Naive thymus-derived CD4-positive, alpha-beta T cell (primary cell): Measurements from ENCODE around the gene NIPAL3. TPM values are rescaled to one million over a fixed set of nuclear protein-coding genes. Genes with fewer than 3 reads are reported as not detected.

Experiments
- ATAC-seq: fragments of 150-1000 bp; cut with Tn5 transposase; 2 replicates; pipeline ENCODE4 v1.10.0; 2021; ENCODE audit warnings: mild to moderate bottlenecking, moderate library complexity
- CTCF ChIA-PET: fragments of 350-600 bp; sonication (Branson Sonifier 250); formaldehyde crosslinking; loops from one replicate; lab custom pipeline; 2021; ENCODE audit warnings: antibody characterized with exemption; lab: Charles Lee
- POLR2A ChIA-PET: fragments of 350-600 bp; sonication (Branson Sonifier 250); formaldehyde crosslinking; loops from one replicate; lab custom pipeline; 2021; ENCODE audit warnings: antibody characterized with exemption, inconsistent platforms; lab: Charles Lee
- DNase-seq, 9 donors: peaks; one replicate each; pipeline versions ENCODE4 v3.0.0 to v3.0.0-alpha.2; 2020 to 2022; ENCODE audit warnings: mixed read lengths in 1 of 9
- H3K27ac ChIP-seq: one replicate; pipeline ENCODE4 v1.7.0; 2013; ENCODE audit warnings: mild to moderate bottlenecking, low read depth, low read length, moderate library complexity
- H3K27me3 ChIP-seq, 2 donors: one replicate each; pipeline ENCODE4 v1.7.0; 2013; ENCODE audit warnings: low read length in 2 of 2, mild to moderate bottlenecking in 2 of 2, moderate library complexity in 2 of 2; ENCODE audit not compliant: control insufficient read depth in 2 of 2, insufficient read depth in 2 of 2
- H3K36me3 ChIP-seq, 3 experiments: 1 replicate in 2 of 3; 2 replicates in 1 of 3; pipeline ENCODE4 v1.7.0; 2013; ENCODE audit warnings: low read length in 3 of 3, mild to moderate bottlenecking in 3 of 3, moderate library complexity in 1 of 3; ENCODE audit not compliant: insufficient read depth in 3 of 3, control insufficient read depth in 2 of 3
- H3K4me1 ChIP-seq, 2 donors: one replicate each; pipeline ENCODE4 v1.7.0; 2013; ENCODE audit warnings: low read length in 2 of 2, mild to moderate bottlenecking in 2 of 2, moderate library complexity in 1 of 2; ENCODE audit not compliant: control insufficient read depth in 2 of 2, insufficient read depth in 2 of 2
- H3K4me3 ChIP-seq: 2 replicates; pipeline ENCODE4 v1.7.0; 2013; ENCODE audit warnings: mild to moderate bottlenecking, low read length
- H3K9me3 ChIP-seq, 3 experiments: 1 replicate in 2 of 3; 2 replicates in 1 of 3; pipeline ENCODE4 v1.7.0; 2013; ENCODE audit warnings: low read length in 3 of 3; ENCODE audit not compliant: control insufficient read depth in 2 of 3
- H3K27ac Mint-ChIP-seq, 9 donors: one replicate each; pipeline ENCODE4 v1.8.0; 2020 to 2022; ENCODE audit warnings: mixed read lengths in 9 of 9, mild to moderate bottlenecking in 8 of 9, moderate library complexity in 5 of 9, inconsistent platforms in 2 of 9
- H3K27me3 Mint-ChIP-seq, 5 donors: one replicate each; pipeline ENCODE4 v1.8.0; 2021 to 2022; ENCODE audit warnings: mixed read lengths in 5 of 5, mild to moderate bottlenecking in 1 of 5
- H3K36me3 Mint-ChIP-seq, 5 donors: one replicate each; pipeline ENCODE4 v1.8.0; 2020 to 2022; ENCODE audit warnings: mixed read lengths in 5 of 5, mild to moderate bottlenecking in 3 of 5, inconsistent platforms in 1 of 5
- H3K4me1 Mint-ChIP-seq, 7 donors: one replicate each; pipeline ENCODE4 v1.8.0; 2020 to 2022; ENCODE audit warnings: mixed read lengths in 7 of 7, mild to moderate bottlenecking in 3 of 7, inconsistent platforms in 1 of 7
- H3K4me3 Mint-ChIP-seq, 10 donors: one replicate each; pipeline ENCODE4 v1.8.0; 2020 to 2022; ENCODE audit warnings: mild to moderate bottlenecking in 10 of 10, mixed read lengths in 10 of 10, moderate library complexity in 6 of 10, inconsistent platforms in 2 of 10
- H3K9me3 Mint-ChIP-seq, 11 donors: one replicate each; pipeline ENCODE4 v1.8.0; 2020 to 2022; ENCODE audit warnings: mixed read lengths in 11 of 11, mild to moderate bottlenecking in 4 of 11, inconsistent platforms in 1 of 11, moderate library complexity in 1 of 11
- intact Hi-C, 2 donors: fragments of 100-400 bp; cut with micrococcal nuclease; formaldehyde crosslinking; loops; one replicate each; pipeline ENCODE4 v1.15.1; 2023
- polyA plus RNA-seq, 2 donors: library from polyadenylated mRNA; unstranded; fragments of 300-500 nt; fragmentation: Illumina TruSeq; gene quantifications; one replicate each; pipeline ENCODE4 v1.2.3, GENCODE V29; 2021
- total RNA-seq, 6 experiments: library from RNA in 5 of 6; stranded (reverse) in 5 of 6; gene quantifications; 1 replicate in 5 of 6; 2 replicates in 1 of 6; pipeline ENCODE4 v1.2.3 and lab custom pipeline; 2021 to 2026

The NIPAL3 gene
- total and polyA plus RNA-seq, 7 experiments from 2014 or later = 35.5 to 127 (median 63.7) TPM

GRCh38 chr1:24384251-24385090 lies 31.1 kb upstream of the NIPAL3 start:
- peaks cover 0 to 14% (median 0%) of the 10 kb centered on the region in 3 experiments for H3K36me3 ChIP-seq
- H3K9me3 ChIP-seq = no peaks in the 10 kb centered on the region
- peaks cover 0 to 61% (median 28%) of the 10 kb centered on the region in 5 donors for H3K36me3 Mint-ChIP-seq
- peak overlapping the region in 1 of 9 donors; percentile 90 for H3K27ac Mint-ChIP-seq
- ATAC-seq (peak; percentile 88), DNase-seq (peak in 1 of 9 donors; percentile 45)
- H3K27me3 Mint-ChIP-seq = no peaks in the 10 kb centered on the region
- no peaks in the 10 kb centered on the region for H3K27me3 ChIP-seq
- H3K4me3 Mint-ChIP-seq = peak overlapping the region in 1 of 10 donors; percentile 57
- intact Hi-C loops = loop anchor here in 1 of 2 donors (2.0 kb wide), 1 partner anchor 62 kb away; no protein-coding TSS in a partner anchor
- no peaks in the 10 kb centered on the region for H3K9me3 Mint-ChIP-seq
- POLR2A ChIA-PET = no interaction called here
- H3K27ac ChIP-seq = no peak overlapping the region
- CTCF ChIA-PET = interaction anchor here (0.8 to 1.0 kb wide), 2 partner anchors 16 to 176 kb away, joined by 3 read pairs; no protein-coding TSS in a partner anchor
- no peak overlapping the region for H3K4me3 ChIP-seq
- H3K4me1 ChIP-seq = no peaks in the 10 kb centered on the region
- peaks cover 0 to 26% (median 7%) of the 10 kb centered on the region in 7 donors for H3K4me1 Mint-ChIP-seq

- H3K4me3 ChIP-seq = no peak overlapping the region
- DNase-seq = peak in 7 of 9 donors; percentile 9 to 33 (median 24)
- H3K27me3 ChIP-seq = no peaks in the 10 kb centered on the region
- peak; percentile 61 for ATAC-seq
- POLR2A ChIA-PET = no interaction called here
- Mint-ChIP-seq H3K9me3 (no peaks in the 10 kb centered on the region), H3K27me3 (no peaks in the 10 kb centered on the region), H3K36me3 (peaks cover 0 to 62% (median 22%) of the 10 kb centered on the region in 5 donors), H3K4me1 (peaks cover 0 to 30% (median 9%) of the 10 kb centered on the region in 7 donors), H3K4me3 (peak overlapping the region in 1 of 10 donors; percentile 50), H3K27ac (peak overlapping the region in 1 of 9 donors; percentile 90)
- H3K36me3 ChIP-seq = peaks cover 0 to 7% (median 0%) of the 10 kb centered on the region in 3 experiments
- H3K9me3 ChIP-seq = no peaks in the 10 kb centered on the region
- H3K4me1 ChIP-seq = no peaks in the 10 kb centered on the region
- intact Hi-C loops = loop anchor here in 1 of 2 donors (2.0 kb wide), 1 partner anchor 63 kb away; no protein-coding TSS in a partner anchor
- H3K27ac ChIP-seq = no peak overlapping the region
- CTCF ChIA-PET = interaction anchor here (0.8 to 1.0 kb wide), 3 partner anchors 184 to 202 kb away, joined by 3 read pairs; no protein-coding TSS in a partner anchor
Observed at GRCh38 chr1:24385160-24385940, 30.3 kb upstream of the NIPAL3 start.

GRCh38 chr1:24386241-24386640 lies 29.4 kb upstream of the NIPAL3 start:
- H3K4me3 Mint-ChIP-seq = no peak overlapping the region
- no peaks in the 10 kb centered on the region for H3K27me3 Mint-ChIP-seq
- H3K9me3 Mint-ChIP-seq = no peaks in the 10 kb centered on the region
- ChIA-PET POLR2A (interaction anchor here (0.6 kb wide), 1 partner anchor 192 kb away, joined by 3 read pairs; no protein-coding TSS in a partner anchor), CTCF (interaction anchor here (0.8 to 1.0 kb wide), 3 partner anchors 185 to 201 kb away, joined by 3 read pairs; no protein-coding TSS in a partner anchor)
- ATAC-seq (no peak), DNase-seq (no peak)
- Histone ChIP-seq H3K27me3 (no peaks in the 10 kb centered on the region), H3K27ac (no peak overlapping the region), H3K4me1 (no peaks in the 10 kb centered on the region), H3K4me3 (no peak overlapping the region), H3K9me3 (no peaks in the 10 kb centered on the region), H3K36me3 (peaks cover 0 to 7% (median 0%) of the 10 kb centered on the region in 3 experiments)
- no peak overlapping the region for H3K27ac Mint-ChIP-seq
- H3K36me3 Mint-ChIP-seq = peaks cover 0 to 57% (median 16%) of the 10 kb centered on the region in 5 donors
- intact Hi-C loops = no loop called here
- peaks cover 3 to 32% (median 14%) of the 10 kb centered on the region in 7 donors for H3K4me1 Mint-ChIP-seq

- peak overlapping the region in 2 of 9 donors; percentile 26 to 63 for H3K27ac Mint-ChIP-seq
- Histone ChIP-seq H3K4me3 (no peak overlapping the region), H3K27me3 (no peaks in the 10 kb centered on the region), H3K36me3 (peaks cover 0 to 7% (median 0%) of the 10 kb centered on the region in 3 experiments), H3K9me3 (no peaks in the 10 kb centered on the region), H3K4me1 (peaks cover 4 to 7% of the 10 kb centered on the region in 2 donors), H3K27ac (no peak overlapping the region)
- H3K4me3 Mint-ChIP-seq = no peak overlapping the region
- H3K27me3 Mint-ChIP-seq = no peaks in the 10 kb centered on the region
- ChIA-PET CTCF (interaction anchor here (1.2 to 2.0 kb wide), 2 partner anchors 185 to 187 kb away, joined by 5 to 13 read pairs; no protein-coding TSS in a partner anchor), POLR2A (no interaction called here)
- peaks cover 10 to 39% (median 21%) of the 10 kb centered on the region in 7 donors for H3K4me1 Mint-ChIP-seq
- ATAC-seq (no peak), DNase-seq (no peak)
- H3K36me3 Mint-ChIP-seq = peaks cover 0 to 52% (median 11%) of the 10 kb centered on the region in 5 donors
- intact Hi-C loops = no loop called here
- no peaks in the 10 kb centered on the region for H3K9me3 Mint-ChIP-seq
Observed at GRCh38 chr1:24386931-24387330, 28.7 kb upstream of the NIPAL3 start.

GRCh38 chr1:24387636-24388175 lies 27.9 kb upstream of the NIPAL3 start:
- Histone ChIP-seq H3K27me3 (no peaks in the 10 kb centered on the region), H3K9me3 (no peaks in the 10 kb centered on the region), H3K4me1 (peaks cover 12 to 14% of the 10 kb centered on the region in 2 donors), H3K4me3 (no peak overlapping the region), H3K27ac (no peak overlapping the region), H3K36me3 (peaks cover 0 to 2% (median 0%) of the 10 kb centered on the region in 3 experiments)
- H3K9me3 Mint-ChIP-seq = no peaks in the 10 kb centered on the region
- peaks cover 18 to 47% (median 28%) of the 10 kb centered on the region in 7 donors for H3K4me1 Mint-ChIP-seq
- DNase-seq (no peak), ATAC-seq (no peak)
- intact Hi-C loops = no loop called here
- H3K4me3 Mint-ChIP-seq = no peak overlapping the region
- peak overlapping the region in 1 of 9 donors; percentile 30 for H3K27ac Mint-ChIP-seq
- H3K36me3 Mint-ChIP-seq = peaks cover 0 to 46% (median 7%) of the 10 kb centered on the region in 5 donors
- POLR2A ChIA-PET = no interaction called here
- CTCF ChIA-PET = interaction anchor here (0.7 to 2.0 kb wide), 3 partner anchors 186 to 199 kb away, joined by 3 to 13 read pairs (median 5); no protein-coding TSS in a partner anchor
- no peaks in the 10 kb centered on the region for H3K27me3 Mint-ChIP-seq
